Activated CD8-positive, alpha-beta memory T cell treated with anti-CD3 and anti-CD28 coated beads for 36 hours (primary cell): ENCODE data around the gene ASCL5. TPM values are rescaled to one million over a fixed set of nuclear protein-coding genes. Genes with fewer than 3 reads are reported as not detected.

Source experiments
- CTCF ChIA-PET: fragments of 350-600 bp; sonication (Branson Sonifier 250); formaldehyde crosslinking; loops from one replicate; lab custom pipeline; 2021; ENCODE audit warnings: antibody characterized with exemption; lab: Charles Lee
- POLR2A ChIA-PET: fragments of 350-600 bp; sonication (Branson Sonifier 250); formaldehyde crosslinking; loops from one replicate; lab custom pipeline; 2021; ENCODE audit warnings: antibody characterized with exemption; lab: Charles Lee
- total RNA-seq, 2 experiments: library from RNA; stranded (reverse); gene quantifications; one replicate each; pipeline ENCODE4 v1.2.3, GENCODE V29; 2021

The ASCL5 gene
- total RNA-seq, 2 experiments from 2014 or later, result not detected

- ChIA-PET POLR2A (no interaction called here), CTCF (no interaction called here)
Measured at GRCh38 chr1:201074018-201074417, 53.0 kb downstream of the ASCL5 start.

- POLR2A ChIA-PET, result no interaction called here
Measured at GRCh38 chr1:201072922-201073321, 54.1 kb downstream of the ASCL5 start.

GRCh38 chr1:201072149-201072548 is 54.8 kb downstream of the ASCL5 start:
- POLR2A ChIA-PET, result no interaction called here
- CTCF ChIA-PET, result no interaction called here

More at GRCh38 chr1:201072922-201073321, 54.1 kb downstream of the ASCL5 start:
- CTCF ChIA-PET, result no interaction called here

GRCh38 chr1:201069636-201070035 is 57.3 kb downstream of the ASCL5 start:
- ChIA-PET POLR2A (no interaction called here), CTCF (interaction anchor here (1.4 kb wide), 1 partner anchor 97 kb away, joined by 3 read pairs; no protein-coding TSS in a partner anchor)

- ChIA-PET CTCF (no interaction called here), POLR2A (no interaction called here)
Measured at GRCh38 chr1:201068976-201069375, 58.0 kb downstream of the ASCL5 start.

- POLR2A ChIA-PET, result no interaction called here
- CTCF ChIA-PET, result interaction anchor here (2.4 kb wide), 1 partner anchor 95 kb away, joined by 9 read pairs; no protein-coding TSS in a partner anchor
Measured at GRCh38 chr1:201066986-201067385, 60.0 kb downstream of the ASCL5 start.

GRCh38 chr1:201065686-201066085 is 61.3 kb downstream of the ASCL5 start:
- POLR2A ChIA-PET, result no interaction called here
- CTCF ChIA-PET, result interaction anchor here (2.4 kb wide), 1 partner anchor 94 kb away, joined by 9 read pairs; no protein-coding TSS in a partner anchor

- CTCF ChIA-PET, result no interaction called here
- POLR2A ChIA-PET, result no interaction called here
Measured at GRCh38 chr1:201064806-201065205, 62.2 kb downstream of the ASCL5 start.

Other genes with a start within 250 kb of the ASCL5 start
- gene INAVA, start 232.3 kb downstream of the ASCL5 start, total RNA-seq, result under 1 TPM in 1 of 2 experiments, not detected in 1; 0.06 TPM
- 10 to 100 TPM; 47.2 to 49.6 TPM for gene KIF21B, start 103.5 kb downstream of the ASCL5 start, total RNA-seq
- gene CACNA1S, start 14.8 kb downstream of the ASCL5 start, total RNA-seq, result not detected
- 10 to 100 TPM; 21.8 to 23.8 TPM for gene TMEM9, start 27.3 kb upstream of the ASCL5 start, total RNA-seq
- gene IGFN1, start 63.6 kb upstream of the ASCL5 start, total RNA-seq, result not detected
- gene PKP1, start 156.3 kb upstream of the ASCL5 start, total RNA-seq, result not detected